K562 (cell line): ENCODE results near the gene CCSER1. TPM values are rescaled to one million over a fixed set of nuclear protein-coding genes. Genes with fewer than 3 reads are reported as not detected.

Source experiments
- ATAC-seq: fragments of 200-7000 bp; cut with Tn5 transposase; 3 replicates; pipeline ENCODE4 v1.9.1; 2020; ENCODE audit warnings: moderate library complexity
- BruUV-seq: library from RNA; stranded (reverse); fragments of 400-500 nt; replicated peaks from 2 replicates; lab custom pipeline; 2021; lab: Mats Ljungman, UMichigan
- CTCF ChIA-PET: fragments of 300-600 bp; formaldehyde crosslinking; extraction: SDS; loops from one replicate; lab custom pipeline; 2021; ENCODE audit warnings: low intra/inter-chr PET ratio; lab: Yijun Ruan, JAX
- POLR2A ChIA-PET: fragments of 300-600, 350-650 bp; sonication (Branson Sonifier 250); formaldehyde crosslinking; extraction: SDS; loops from one replicate; lab custom pipeline; 2021; ENCODE audit warnings: antibody characterized with exemption, inconsistent platforms; lab: Yijun Ruan, JAX
- DNase-seq, 4 experiments: peaks; one replicate each; pipeline versions ENCODE4 v3.0.0 to v3.0.0-alpha.2; 2011 to 2018; ENCODE audit warnings: low spot score in 3 of 4, mixed read lengths in 3 of 4; ENCODE audit errors: extremely low read depth in 1 of 4
- FAIRE-seq: peaks from 2 replicates; lab custom pipeline; 2011; peaks lifted over from hg19 to GRCh38; lab: Jason Lieb, UNC
- H2AFZ ChIP-seq: 2 replicates; pipeline ENCODE4 v1.6.0; 2011; ENCODE audit warnings: low read depth, low read length, control low read depth, inconsistent platforms
- H3K27ac ChIP-seq: fragments of 200-600 bp; 3 replicates; pipeline ENCODE4 v1.8.0; 2011; ENCODE audit warnings: low read depth, mild to moderate bottlenecking, control low read depth, inconsistent platforms, low read length, moderate library complexity, mixed read lengths; ENCODE audit errors: extremely low read depth
- H3K27me3 ChIP-seq, 2 experiments: fragments of 300-600 bp in 1 of 2; 2 replicates in 1 of 2; 3 replicates in 1 of 2; pipeline versions ENCODE4 v1.6.0 to v1.8.0; 2011; ENCODE audit warnings: inconsistent platforms in 2 of 2, low read length in 2 of 2, mild to moderate bottlenecking in 1 of 2, mixed read lengths in 1 of 2, moderate library complexity in 1 of 2; ENCODE audit not compliant: control insufficient read depth in 2 of 2, insufficient read depth in 2 of 2
- H3K36me3 ChIP-seq: fragments of 300-600 bp; 3 replicates; pipeline ENCODE4 v1.8.0; 2011; ENCODE audit warnings: mild to moderate bottlenecking, low read length, inconsistent platforms; ENCODE audit not compliant: control insufficient read depth, insufficient read depth
- H3K4me1 ChIP-seq, 2 experiments: fragments of 200-600 bp in 1 of 2; replicated peaks in 1 of 2; 2 replicates in 1 of 2; 3 replicates in 1 of 2; pipeline versions ENCODE4 v1.5.1 to v1.8.0; 2011; ENCODE audit warnings: inconsistent platforms in 2 of 2, low read length in 2 of 2, mild to moderate bottlenecking in 1 of 2, mixed read lengths in 1 of 2, moderate library complexity in 1 of 2; ENCODE audit not compliant: control insufficient read depth in 2 of 2, insufficient read depth in 2 of 2
- H3K4me2 ChIP-seq: 2 replicates; pipeline ENCODE4 v1.6.1; 2011; ENCODE audit warnings: low read length, control low read depth, inconsistent platforms, mixed read lengths; ENCODE audit not compliant: insufficient read depth
- H3K4me3 ChIP-seq: fragments of 200-600 bp; sonication (generic), shearing (Covaris generic); 2 replicates; pipeline ENCODE4 v1.5.1; 2016; ENCODE audit warnings: control low read depth, inconsistent platforms
- H3K79me2 ChIP-seq: fragments of 200-600 bp; 3 replicates; pipeline ENCODE4 v1.8.0; 2011; ENCODE audit warnings: low read length, inconsistent platforms; ENCODE audit not compliant: control insufficient read depth, insufficient read depth
- H3K9ac ChIP-seq, 2 experiments: 2 replicates each; pipeline versions ENCODE4 v1.6.0 to v1.6.1; 2011; ENCODE audit warnings: low read depth in 2 of 2, low read length in 2 of 2, control low read depth in 1 of 2, inconsistent platforms in 1 of 2, mild to moderate bottlenecking in 1 of 2, mixed read lengths in 1 of 2; ENCODE audit not compliant: insufficient read depth in 1 of 2
- H3K9me1 ChIP-seq: one replicate; pipeline ENCODE4 v1.6.0; 2011; ENCODE audit warnings: inconsistent platforms, mild to moderate bottlenecking, low read length, moderate library complexity; ENCODE audit not compliant: control insufficient read depth, insufficient read depth
- H3K9me3 ChIP-seq: replicated peaks from 2 replicates; pipeline ENCODE4 v1.5.1; 2011; ENCODE audit warnings: low read depth, low read length, inconsistent platforms; ENCODE audit not compliant: control insufficient read depth, insufficient read depth
- H4K20me1 ChIP-seq: replicated peaks from 2 replicates; pipeline ENCODE4 v1.6.1; 2011; ENCODE audit warnings: low read length, inconsistent platforms, mixed read lengths; ENCODE audit not compliant: control insufficient read depth, insufficient read depth
- ATF6 ChIP-seq: sonication (generic); formaldehyde crosslinking; IDR thresholded peaks from 2 replicates; pipeline ENCODE4 v1.4.0; 2020; ENCODE audit warnings: mild to moderate bottlenecking, missing genetic modification reagents
- CHD2 ChIP-seq: IDR thresholded peaks from 2 replicates; pipeline ENCODE4 v1.6.1; 2011; ENCODE audit warnings: low read depth, low read length
- HDGF ChIP-seq: fragments of 450-650 bp; IDR thresholded peaks from 2 replicates; pipeline ENCODE4 v1.6.1; 2016
- IRF9 ChIP-seq: fragments of 450-650 bp; IDR thresholded peaks from 2 replicates; pipeline ENCODE4 v1.6.1; 2016; ENCODE audit warnings: missing biosample characterization, missing genetic modification characterization
- KHSRP ChIP-seq: fragments of 450-650 bp; IDR thresholded peaks from 2 replicates; pipeline ENCODE4 v1.6.1; 2017
- MAFK ChIP-seq: IDR thresholded peaks from 2 replicates; pipeline ENCODE4 v1.6.1; 2011; ENCODE audit warnings: low read length, improper control_type of control experiment
- MEF2D ChIP-seq: conservative IDR thresholded peaks from 2 replicates; pipeline ENCODE4 v1.6.1; 2016; ENCODE audit warnings: low read depth, missing genetic modification characterization, missing compliant biosample characterization
- MITF ChIP-seq: IDR thresholded peaks from 2 replicates; pipeline ENCODE4 v1.6.1; 2014; ENCODE audit warnings: antibody characterized with exemption
- NFIC ChIP-seq: fragments of 450-650 bp; IDR thresholded peaks from 2 replicates; pipeline ENCODE4 v1.6.1; 2017; ENCODE audit warnings: mild to moderate bottlenecking, inconsistent platforms
- NONO ChIP-seq, 2 experiments: fragments of 200-400 bp in 1 of 2; fragments of 450-650 bp in 1 of 2; formaldehyde crosslinking in 1 of 2; IDR thresholded peaks; 2 replicates each; pipeline ENCODE4 v1.6.1; 2017; ENCODE audit warnings: low read depth in 2 of 2, mild to moderate bottlenecking in 2 of 2, moderate library complexity in 2 of 2, low read length in 1 of 2
- TAF7 ChIP-seq: fragments of 450-650 bp; IDR thresholded peaks from 2 replicates; pipeline ENCODE4 v1.6.1; 2016; ENCODE audit warnings: missing genetic modification characterization, missing compliant biosample characterization
- TCF7L2 ChIP-seq: fragments of 150-350 bp; IDR thresholded peaks from 2 replicates; pipeline ENCODE4 v1.6.1; 2016; ENCODE audit warnings: low read depth, mild to moderate bottlenecking, low read length, moderate library complexity
- TRIM25 ChIP-seq: fragments of 450-650 bp; IDR thresholded peaks from 2 replicates; pipeline ENCODE4 v1.7.0; 2016; ENCODE audit warnings: borderline replicate concordance
- ZNF398 ChIP-seq: fragments of 250-450 bp; sonication (Bioruptor Pico); IDR thresholded peaks from 2 replicates; pipeline ENCODE4 v1.8.0; 2021; ENCODE audit warnings: moderate library complexity, mild to moderate bottlenecking, inconsistent platforms
- WGBS: fragments of 100-300 bp; shearing (Covaris generic); methylation state at CpG from one replicate; pipeline ENCODE4 v1.1.6; 2016; ENCODE audit warnings: low coverage, mixed read lengths; ENCODE audit not compliant: insufficient coverage; ENCODE audit errors: missing lambda C conversion rate; 5-methylcytosine and 5-hydroxymethylcytosine counted together
- in situ Hi-C: fragments of 300-500 bp; cut with MboI; formaldehyde crosslinking; loops from 4 replicates; pipeline ENCODE4 v1.15.0; 2018; ENCODE audit warnings: inconsistent platforms, mixed read lengths
- intact Hi-C: fragments of 100-400 bp; cut with micrococcal nuclease; formaldehyde crosslinking; loops from 2 replicates; pipeline ENCODE4 v1.14.2; 2022
- polyA plus RNA-seq, 8 experiments: library from polyadenylated mRNA; depleted of rRNA in 4 of 8; stranded (reverse) in 5 of 8; unstranded in 3 of 8; fragments of >200 nt; fragmentation: Nextera tagmentation in 2 of 8; fragmentation: Illumina TruSeq in 1 of 8; extraction: Ambion mirVana in 2 of 8; extraction: Trizol in 1 of 8; gene quantifications; 2 replicates each; pipeline versions ENCODE4 v1.2.1 to v1.2.3, GENCODE V29; 2011 to 2014; ENCODE audit warnings: inconsistent platforms in 1 of 8, missing spikeins in 1 of 8
- total RNA-seq, 7 experiments: library from RNA; depleted of rRNA in 6 of 7; stranded (reverse); fragments of >200 nt in 6 of 7; fragmentation: Illumina TruSeq in 2 of 7; extraction: Trizol in 2 of 7; gene quantifications; 2 replicates each; pipeline versions ENCODE4 v1.2.1 to v1.2.3, GENCODE V29; 2011 to 2021; ENCODE audit warnings: low replicate concordance in 1 of 7

Gene CCSER1
- total and polyA plus RNA-seq, 9 of the 15 experiments (the other 6 are each of a cell fraction or from before 2014, with no cell fraction given): not detected

- Histone ChIP-seq H3K4me1 (no peaks in the 10 kb centered on the region), H3K9me3 (no peaks in the 10 kb centered on the region), H2AFZ (no peak overlapping the region), H3K9me1 (no peaks in the 10 kb centered on the region), H3K4me3 (no peak overlapping the region), H3K27me3 (no peaks in the 10 kb centered on the region), H3K4me2 (no peak overlapping the region), H3K36me3 (no peaks in the 10 kb centered on the region), H3K79me2 (no peaks in the 10 kb centered on the region), H3K27ac (no peak overlapping the region), H4K20me1 (no peaks in the 10 kb centered on the region), H3K9ac (no peak overlapping the region)
- CTCF ChIA-PET: no interaction called here
- intact Hi-C loops (no loop called here), in situ Hi-C loops (no loop called here)
- POLR2A ChIA-PET: no interaction called here
- WGBS: 0% methylated on average over 1 of the region's 1 CpG
- no peak for DNase-seq
- no peak for FAIRE-seq
- no TSS peak for BruUV-seq
- ATAC-seq: no peak
- TF ChIP-seq CHD2 (no peak), TAF7 (tag) (no peak), ATF6 (CRISPR knock-in tag) (no peak), ZNF398 (CRISPR knock-in tag) (no peak), MEF2D (no peak), TCF7L2 (no peak), MAFK (no peak), MITF (no peak), TRIM25 (no peak), IRF9 (tag) (no peak), KHSRP (no peak), NONO (IDR thresholded peaks at IDR 0.05; ENCODE audit: low read depth in 2 of 2, low read length in 1 of 2) (no peak), HDGF (no peak), NFIC (no peak)
These were observed 776.8 kb downstream of the CCSER1 start for GRCh38 chr4:90904021-90904420.
